Measurements from ENCODE around the gene IL31RA. TPM values are rescaled to one million over a fixed set of nuclear protein-coding genes. Genes with fewer than 3 reads are reported as not detected.

The IL31RA gene
- total and polyA plus RNA-seq, 2 of the 13 experiments (the other 11 are each of a cell fraction or from before 2014, with no cell fraction given): not detected

GRCh38 chr5:55852503-55852902, 1.3 kb downstream of the IL31RA start:
- no peaks in the 10 kb centered on the region for H3K79me2 ChIP-seq (ENCODE audit: insufficient read depth, low read length)
- no peaks in the 10 kb centered on the region for H3K36me3 ChIP-seq (replicated peaks in 1 of 2; ENCODE audit: control insufficient read depth in 1 of 2, insufficient read depth in 2 of 2, low read length in 2 of 2)
- TF ChIP-seq PATZ1 (CRISPR knock-in tag; IDR thresholded peaks at IDR 0.05) (no peak), ARHGAP35 (CRISPR knock-in tag; IDR thresholded peaks at IDR 0.05; ENCODE audit: borderline replicate concordance) (no peak), FOSL1 (CRISPR knock-in tag; IDR thresholded peaks at IDR 0.05; ENCODE audit: borderline replicate concordance) (no peak), DNMT3B (CRISPR knock-in tag; conservative IDR thresholded peaks at IDR 0.05) (no peak), ZBTB2 (CRISPR knock-in tag; IDR thresholded peaks at IDR 0.05; ENCODE audit: low read depth) (no peak), ZKSCAN1 (IDR thresholded peaks at IDR 0.05; ENCODE audit: low read length) (no peak), FOXJ3 (CRISPR knock-in tag; IDR thresholded peaks at IDR 0.05; ENCODE audit: borderline replicate concordance) (no peak), ZNF598 (CRISPR knock-in tag; IDR thresholded peaks at IDR 0.05; ENCODE audit: borderline replicate concordance) (no peak), GABPB1 (CRISPR knock-in tag; IDR thresholded peaks at IDR 0.05) (no peak), ZHX1 (CRISPR knock-in tag; IDR thresholded peaks at IDR 0.05; ENCODE audit: low read depth) (no peak), ZNF83 (CRISPR knock-in tag; IDR thresholded peaks at IDR 0.05; ENCODE audit: borderline replicate concordance) (no peak), ZNF34 (CRISPR knock-in tag; IDR thresholded peaks at IDR 0.05; ENCODE audit: borderline replicate concordance) (no peak), ZNF773 (CRISPR knock-in tag; IDR thresholded peaks at IDR 0.05; ENCODE audit: borderline replicate concordance) (no peak), ZNF121 (CRISPR knock-in tag; IDR thresholded peaks at IDR 0.05) (no peak), KAT8 (CRISPR knock-in tag; IDR thresholded peaks at IDR 0.05) (no peak)
- ChIA-PET CTCF (ENCODE audit: low intra/inter-chr PET ratio, low total read pairs) (no interaction called here), POLR2A (no interaction called here)
- WGBS (ENCODE audit: low lambda C conversion rate): 19% methylated on average over 3 of the region's 3 CpGs
- intact Hi-C loops (cut with micrococcal nuclease; ENCODE audit: unreplicated experiment) (no loop called here), in situ Hi-C loops (cut with HindIII; ENCODE audit: extremely low pct_ligation_motif_present, low pct_unique_long_range_greater_than_20kb) (no loop called here)
- H3K4me2 ChIP-seq (ENCODE audit: low read depth, low read length): no peak overlapping the region
- no peaks in the 10 kb centered on the region for H3K9me3 ChIP-seq (ENCODE audit: low read length)
- DNase-seq (ENCODE audit: low spot score) (no peak), FAIRE-seq (no peak), ATAC-seq (no peak)
- H4K20me1 ChIP-seq (ENCODE audit: insufficient read depth, low read length): no peaks in the 10 kb centered on the region
- no peaks in the 10 kb centered on the region for H3K4me1 ChIP-seq (ENCODE audit: insufficient read depth, low read length)
- no TSS peak for BruUV-seq (replicated peaks)
- H3K27me3 ChIP-seq (ENCODE audit: control insufficient read depth in 1 of 2, insufficient read depth in 2 of 2, low read length in 2 of 2): peaks cover 0 to 3% of the 10 kb centered on the region in 2 experiments; a peak in 2 of 5 replicates
- H2AFZ ChIP-seq (ENCODE audit: low read length): no peak overlapping the region
- no peak overlapping the region for H3K27ac ChIP-seq (ENCODE audit: extremely low read length, insufficient read depth, low read length)
- H3K9ac ChIP-seq (ENCODE audit: insufficient read depth, low read depth, low read length): no peak overlapping the region
- H3K4me3 ChIP-seq (replicated peaks in 1 of 3; ENCODE audit: insufficient read depth in 1 of 3, low read depth in 2 of 3, low read length in 3 of 3): no peak overlapping the region

All from HepG2 (cell line).